A673 (cell line): ENCODE results near the gene NAA10. TPM values are rescaled to one million over a fixed set of nuclear protein-coding genes. Genes with fewer than 3 reads are reported as not detected.

Experiments
- BruUV-seq: library from RNA; stranded (reverse); fragments of 400-500 nt; replicated peaks from 2 replicates; lab custom pipeline; 2021; lab: Mats Ljungman, UMichigan
- CTCF ChIA-PET: fragments of 300-600 bp; sonication (Branson Sonifier 250); formaldehyde crosslinking; loops from one replicate; lab custom pipeline; 2022; ENCODE audit warnings: antibody characterized with exemption; lab: Charles Lee
- POLR2A ChIA-PET: fragments of 300-600 bp; sonication (Branson Sonifier 250); formaldehyde crosslinking; loops from one replicate; lab custom pipeline; 2022; ENCODE audit warnings: antibody characterized with exemption; ENCODE audit not compliant: low non-redundant PET; lab: Charles Lee
- DNase-seq: peaks from one replicate; pipeline ENCODE4 v3.0.0-alpha.2; 2015; ENCODE audit warnings: low spot score
- H3K27ac ChIP-seq: fragments of 200-600 bp; sonication (generic); 2 replicates; pipeline ENCODE4 v1.5.1; 2016; ENCODE audit warnings: mixed run types, low read depth, mild to moderate bottlenecking, mixed read lengths, antibody characterized with exemption, low read length; ENCODE audit not compliant: poor library complexity, severe bottlenecking
- H3K27me3 ChIP-seq: fragments of 200-600 bp; sonication (generic); replicated peaks from 2 replicates; pipeline ENCODE4 v1.6.1; 2017; ENCODE audit warnings: mixed run types, low read depth, mild to moderate bottlenecking, mixed read lengths, antibody characterized with exemption, low read length; ENCODE audit not compliant: insufficient read depth, poor library complexity
- H3K36me3 ChIP-seq: fragments of 200-600 bp; sonication (generic); 2 replicates; pipeline ENCODE4 v1.6.1; 2016; ENCODE audit warnings: mixed run types, mild to moderate bottlenecking, mixed read lengths, antibody characterized with exemption, low read length; ENCODE audit not compliant: insufficient read depth, poor library complexity, severe bottlenecking
- H3K4me1 ChIP-seq: fragments of 200-600 bp; sonication (generic); 2 replicates; pipeline ENCODE4 v1.6.1; 2017; ENCODE audit warnings: mixed run types, mild to moderate bottlenecking, mixed read lengths, antibody characterized with exemption, low read length; ENCODE audit not compliant: insufficient read depth, poor library complexity, severe bottlenecking
- H3K4me3 ChIP-seq: fragments of 200-600 bp; sonication (generic); 2 replicates; pipeline ENCODE4 v1.5.1; 2016; ENCODE audit warnings: low read depth, mixed run types, mild to moderate bottlenecking, mixed read lengths, low read length; ENCODE audit not compliant: poor library complexity, severe bottlenecking
- H3K9me3 ChIP-seq: fragments of 200-600 bp; sonication (generic); 2 replicates; pipeline ENCODE4 v1.6.1; 2016; ENCODE audit warnings: mixed run types, low read depth, mild to moderate bottlenecking, mixed read lengths, antibody characterized with exemption, low read length; ENCODE audit not compliant: poor library complexity, severe bottlenecking
- CTCF ChIP-seq: fragments of 300-800, 200-600 bp; sonication (generic); conservative IDR thresholded peaks from 2 replicates; pipeline ENCODE4 v1.5.1; 2017; ENCODE audit warnings: low read depth, mild to moderate bottlenecking, antibody characterized with exemption, low read length, moderate library complexity, mixed read lengths
- EZH2 ChIP-seq: fragments of 200-600 bp; sonication (generic); IDR thresholded peaks from 2 replicates; pipeline ENCODE4 v1.6.1; 2017; ENCODE audit warnings: borderline replicate concordance, low read depth, mild to moderate bottlenecking, mixed read lengths, antibody characterized with exemption, low read length; ENCODE audit not compliant: poor library complexity, severe bottlenecking
- intact Hi-C: fragments of 100-400 bp; cut with micrococcal nuclease; formaldehyde crosslinking; loops from one replicate; pipeline ENCODE4 v1.10.0; 2022; ENCODE audit not compliant: unreplicated experiment
- total RNA-seq: library from RNA; stranded (reverse); gene quantifications from 2 replicates; pipeline ENCODE4 v1.2.3, GENCODE V29; 2021

Gene NAA10
- total RNA-seq, 1 experiment from 2014 or later = 140 TPM

GRCh38 chrX:153968255-153968654, 33.4 kb upstream of the NAA10 start:
- POLR2A ChIA-PET = no interaction called here
- peaks cover 5% of the 10 kb centered on the region for H3K36me3 ChIP-seq
- BruUV-seq = no TSS peak
- peaks cover 22% of the 10 kb centered on the region for H3K4me1 ChIP-seq
- no peaks in the 10 kb centered on the region for H3K27me3 ChIP-seq
- DNase-seq = no peak
- peak overlapping the region; percentile 86 for H3K4me3 ChIP-seq
- peak overlapping the region; percentile 21 for H3K27ac ChIP-seq
- intact Hi-C loops = no loop called here
- CTCF ChIA-PET = interaction anchor here (0.8 kb wide), 1 partner anchor 21 kb away, joined by 3 read pairs; no protein-coding TSS in a partner anchor
- TF ChIP-seq EZH2 = no peak
- no peak for TF ChIP-seq CTCF
- H3K9me3 ChIP-seq = no peaks in the 10 kb centered on the region

DNA sequence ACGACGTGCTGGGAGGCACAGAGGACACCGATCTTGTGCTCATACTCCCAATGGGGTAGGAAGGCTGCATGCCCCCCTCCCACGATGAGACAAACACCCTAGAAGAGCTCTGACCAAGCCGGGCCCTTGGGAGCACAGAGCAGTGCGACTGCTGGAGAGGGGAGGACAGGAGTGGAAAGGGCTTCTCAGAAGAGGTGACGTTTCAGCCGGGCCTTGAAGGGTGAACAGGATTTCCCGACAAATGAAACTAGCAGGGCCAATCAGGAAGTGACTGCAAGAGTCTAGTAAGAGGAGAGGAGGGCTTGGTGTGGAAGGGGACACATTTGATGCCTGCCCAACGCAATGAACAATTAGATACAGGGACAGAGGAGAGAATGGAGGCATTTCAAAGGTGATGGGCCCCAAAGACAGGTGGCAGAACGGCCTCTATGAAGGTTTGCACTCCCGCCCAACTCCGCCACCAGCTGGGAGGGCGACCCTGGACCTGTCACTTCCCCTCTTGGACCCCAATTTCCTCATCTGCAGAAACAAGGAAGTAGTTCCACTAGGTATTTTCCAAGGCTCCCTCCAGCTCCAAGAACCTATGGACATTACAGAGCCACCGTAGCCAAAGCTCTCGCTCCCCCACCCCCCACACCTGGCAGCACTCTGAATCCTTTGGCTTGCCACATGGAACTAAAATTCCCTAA, 32.8 kb upstream of the NAA10 start:
- H3K4me1 ChIP-seq = peaks cover 19% of the 10 kb centered on the region
- no peaks in the 10 kb centered on the region for H3K9me3 ChIP-seq
- TF ChIP-seq CTCF = no peak
- no peak for TF ChIP-seq EZH2
- no peaks in the 10 kb centered on the region for H3K27me3 ChIP-seq
- BruUV-seq = TSS peak; percentile 4
- peaks cover 10% of the 10 kb centered on the region for H3K36me3 ChIP-seq
- POLR2A ChIA-PET = interaction anchor here (0.6 to 1.2 kb wide), 2 partner anchors 17 to 148 kb away, joined by 3 to 8 read pairs; no protein-coding TSS in a partner anchor
- peak overlapping the region; percentile 19 for H3K27ac ChIP-seq
- H3K4me3 ChIP-seq = peak overlapping the region; percentile 86
- DNase-seq = no peak
- intact Hi-C loops = no loop called here
- CTCF ChIA-PET = interaction anchor here (0.5 to 0.8 kb wide), 2 partner anchors 21 to 22 kb away, joined by 3 to 7 read pairs; no protein-coding TSS in a partner anchor

DNA sequence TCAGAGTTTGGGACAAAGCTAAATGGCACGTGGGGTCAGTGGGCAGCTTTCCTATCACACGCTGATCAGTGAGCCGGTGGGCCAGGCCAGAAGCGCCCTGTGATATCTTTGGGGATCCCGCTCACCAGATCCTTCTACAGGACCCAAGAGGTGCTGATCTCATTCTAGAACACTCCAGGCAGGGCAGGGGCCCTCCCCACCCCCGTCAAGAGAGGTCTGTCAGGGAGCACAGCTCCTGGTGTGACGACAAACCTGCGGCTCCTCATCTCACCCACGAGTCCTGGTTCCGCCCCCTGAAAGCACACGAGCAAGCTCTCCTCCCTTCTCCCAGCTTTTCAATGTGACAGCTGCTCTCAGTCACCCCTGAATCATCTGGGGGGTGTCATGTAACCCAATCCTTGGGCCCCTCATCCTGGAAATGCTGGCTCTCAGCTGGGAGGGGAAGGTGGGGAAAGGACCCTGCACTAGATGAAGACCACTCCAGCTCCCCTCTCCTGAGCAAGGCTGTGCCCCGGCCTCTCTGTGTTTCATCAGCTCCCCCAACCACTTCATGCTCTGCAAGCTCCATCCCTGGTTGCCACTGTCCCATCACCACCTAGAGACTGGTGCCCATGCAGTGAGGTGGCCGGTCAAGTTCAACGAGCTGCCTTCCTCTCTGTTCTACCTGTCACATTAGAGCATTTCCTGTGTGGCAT, 32.2 kb upstream of the NAA10 start:
- no peak for TF ChIP-seq CTCF
- Histone ChIP-seq H3K9me3 (no peaks in the 10 kb centered on the region), H3K36me3 (peaks cover 17% of the 10 kb centered on the region), H3K27ac (peak overlapping the region; percentile 16), H3K4me1 (peaks cover 19% of the 10 kb centered on the region), H3K27me3 (no peaks in the 10 kb centered on the region), H3K4me3 (no peak overlapping the region)
- intact Hi-C loops = no loop called here
- no TSS peak for BruUV-seq
- ChIA-PET POLR2A (interaction anchor here (0.6 to 1.2 kb wide), 2 partner anchors 16 to 280 kb away, joined by 6 to 8 read pairs; no protein-coding TSS in a partner anchor), CTCF (interaction anchor here (0.8 kb wide), 1 partner anchor 20 kb away, joined by 3 read pairs; no protein-coding TSS in a partner anchor)
- no peak for DNase-seq
